GM12872 (cell line): ENCODE data around the gene KIF24.

Experiments
- CTCF ChIP-seq: IDR thresholded peaks from 3 replicates; pipeline ENCODE4 v1.5.1; 2011; ENCODE audit warnings: low read depth, mild to moderate bottlenecking, low read length, moderate library complexity; ENCODE audit not compliant: insufficient read depth

KIF24 gene

GRCh38 chr9:34321451-34321850 is 7.6 kb downstream of the KIF24 start:
- TF ChIP-seq CTCF, result no peak

GRCh38 chr9:34318163-34318790 is 10.8 kb downstream of the KIF24 start:
- no peak for TF ChIP-seq CTCF

- no peak for TF ChIP-seq CTCF
These were observed 11.6 kb downstream of the KIF24 start for GRCh38 chr9:34317436-34317835.

GRCh38 chr9:34311499-34312185 is 17.4 kb downstream of the KIF24 start:
- no peak for TF ChIP-seq CTCF

- no peak for TF ChIP-seq CTCF
These were observed 18.9 kb downstream of the KIF24 start for GRCh38 chr9:34310215-34310614.

GRCh38 chr9:34292552-34292951 is 36.5 kb downstream of the KIF24 start:
- no peak for TF ChIP-seq CTCF

GRCh38 chr9:34291423-34291822 is 37.6 kb downstream of the KIF24 start:
- no peak for TF ChIP-seq CTCF
